ENCODE results near the gene TUFT1.
A peak's percentile ranks its signal among the peaks of the same experiment; 100 is the strongest.

TUFT1 gene

GRCh38 chr1:151611288-151611790 is 71.2 kb downstream of the TUFT1 start:
- Histone ChIP-seq H3K4me3 (ENCODE audit: insufficient read depth in 1 of 2, low read depth in 1 of 2, low read length in 2 of 2) (peak overlapping the region in 1 of 2 experiments; percentile 90), H3K9me3 (ENCODE audit: control insufficient read depth, low read length) (no peaks in the 10 kb centered on the region), H3K4me2 (ENCODE audit: low read length, poor library complexity, severe bottlenecking) (no peak overlapping the region), H3K14ac (ENCODE audit: low read length in 2 of 2) (no peak overlapping the region), H2BK15ac (ENCODE audit: low read depth, poor library complexity, severe bottlenecking) (peak overlapping the region; percentile 67), H4K91ac (ENCODE audit: low read length) (peak overlapping the region; percentile 37), H2BK120ac (ENCODE audit: low read depth, low read length) (no peak overlapping the region), H3K79me1 (replicated peaks; ENCODE audit: low read length, poor library complexity, severe bottlenecking) (peaks cover 11% of the 10 kb centered on the region), H4K8ac (ENCODE audit: low read length) (peak overlapping the region; percentile 69), H2AK5ac (ENCODE audit: low read length, severe bottlenecking) (no peak overlapping the region), H3K9ac (ENCODE audit: low read length) (peak overlapping the region; percentile 88), H2BK12ac (ENCODE audit: low read length in 2 of 2) (no peak overlapping the region), H3K18ac (ENCODE audit: low read depth in 1 of 2, low read length in 2 of 2) (peak overlapping the region; percentile 28 to 46), H3K27ac (ENCODE audit: low read length, poor library complexity, severe bottlenecking) (no peak overlapping the region), H2AFZ (ENCODE audit: low read depth, low read length) (peak overlapping the region; percentile 3), H3K23ac (ENCODE audit: low read length in 2 of 2) (no peak overlapping the region), H3K4ac (ENCODE audit: low read depth in 1 of 2, low read length in 2 of 2) (peak overlapping the region; percentile 51 to 74), H3K4me1 (ENCODE audit: control insufficient read depth, insufficient read depth, low read depth, low read length) (peaks cover 7% of the 10 kb centered on the region), H3K27me3 (ENCODE audit: control insufficient read depth in 1 of 2, insufficient read depth in 1 of 2, low read length in 2 of 2) (no peaks in the 10 kb centered on the region), H3K36me3 (ENCODE audit: control insufficient read depth in 1 of 2, insufficient read depth in 2 of 2, low read depth in 1 of 2, low read length in 2 of 2) (peaks cover 0 to 8% of the 10 kb centered on the region in 2 experiments), H2BK5ac (ENCODE audit: low read depth, low read length, poor library complexity, severe bottlenecking) (no peak overlapping the region)
- whole genome bisulfite sequencing: 42% methylated on average over 4 of the region's 6 CpGs
- DNase-seq: peak; percentile 86

DNA sequence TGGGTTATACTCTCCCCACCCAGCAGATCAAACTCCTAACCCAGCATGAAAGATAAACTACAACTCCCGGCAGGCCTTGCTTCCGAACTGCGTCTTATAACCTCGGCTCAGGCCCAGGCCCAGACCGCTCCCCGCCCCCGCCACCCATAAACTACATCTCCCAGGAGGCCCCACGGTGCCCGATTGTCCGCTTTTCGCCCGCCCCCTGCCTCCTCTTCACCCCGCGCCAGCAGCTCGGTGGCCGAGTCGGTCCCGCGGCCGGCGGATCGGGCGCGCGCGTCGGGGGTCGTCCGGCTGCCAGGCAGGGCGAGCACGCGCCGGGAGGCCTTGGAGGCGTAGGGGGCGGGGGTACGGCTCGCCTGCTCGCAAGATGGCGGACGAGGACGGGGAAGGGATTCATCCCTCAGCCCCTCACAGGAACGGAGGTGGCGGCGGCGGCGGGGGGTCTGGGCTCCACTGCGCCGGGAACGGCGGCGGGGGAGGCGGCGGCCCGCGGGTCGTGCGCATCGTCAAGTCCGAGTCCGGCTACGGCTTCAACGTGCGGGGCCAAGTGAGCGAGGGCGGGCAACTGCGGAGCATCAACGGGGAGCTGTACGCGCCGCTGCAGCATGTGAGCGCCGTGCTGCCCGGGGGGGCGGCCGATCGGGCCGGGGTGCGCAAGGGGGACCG is 71.9 kb downstream of the TUFT1 start, which contains the start of gene SNX27:
SNX27 (plus strand) TSS at position 219 of the 669 bp plus-strand sequence; CDS start at position 371, 152 bp downstream.
- H2BK5ac ChIP-seq (ENCODE audit: low read depth, low read length, poor library complexity, severe bottlenecking): peak within 1 kb of the TSS; percentile 95
- no peaks in the 10 kb centered on the region for H3K27me3 ChIP-seq (ENCODE audit: control insufficient read depth in 1 of 2, insufficient read depth in 1 of 2, low read length in 2 of 2)
- H3K4me3 ChIP-seq (ENCODE audit: insufficient read depth in 1 of 2, low read depth in 1 of 2, low read length in 2 of 2): peak within 1 kb of the TSS; percentile 90 to 100
- H3K4ac ChIP-seq (ENCODE audit: low read depth in 1 of 2, low read length in 2 of 2): peak within 1 kb of the TSS; percentile 87 to 99
- peak within 1 kb of the TSS; percentile 100 for H4K91ac ChIP-seq (ENCODE audit: low read length)
- peak within 1 kb of the TSS; percentile 93 for H3K4me2 ChIP-seq (ENCODE audit: low read length, poor library complexity, severe bottlenecking)
- no peak within 1 kb of the TSS for H2AK5ac ChIP-seq (ENCODE audit: low read length, severe bottlenecking)
- H3K27ac ChIP-seq (ENCODE audit: low read length, poor library complexity, severe bottlenecking): no peak within 1 kb of the TSS
- peak within 1 kb of the TSS; percentile 100 for H2BK15ac ChIP-seq (ENCODE audit: low read depth, poor library complexity, severe bottlenecking)
- H2BK120ac ChIP-seq (ENCODE audit: low read depth, low read length): peak within 1 kb of the TSS; percentile 92
- WGBS: 1% methylated on average over 63 of the region's 79 CpGs
- peak within 1 kb of the TSS; percentile 96 to 99 for H3K18ac ChIP-seq (ENCODE audit: low read depth in 1 of 2, low read length in 2 of 2)
- H3K14ac ChIP-seq (ENCODE audit: low read length in 2 of 2): peak within 1 kb of the TSS in 1 of 2 experiments; percentile 98
- peak within 1 kb of the TSS; percentile 98 for H4K8ac ChIP-seq (ENCODE audit: low read length)
- H3K79me1 ChIP-seq (replicated peaks; ENCODE audit: low read length, poor library complexity, severe bottlenecking): peaks cover 11% of the 10 kb centered on the region
- peak; percentile 95 for DNase-seq
- peaks cover 0 to 8% of the 10 kb centered on the region in 2 experiments for H3K36me3 ChIP-seq (ENCODE audit: control insufficient read depth in 1 of 2, insufficient read depth in 2 of 2, low read depth in 1 of 2, low read length in 2 of 2)
- H3K23ac ChIP-seq (ENCODE audit: low read length in 2 of 2): peak within 1 kb of the TSS; percentile 96 to 99
- peak within 1 kb of the TSS; percentile 39 to 90 for H2BK12ac ChIP-seq (ENCODE audit: low read length in 2 of 2)
- peak within 1 kb of the TSS; percentile 88 for H3K9ac ChIP-seq (ENCODE audit: low read length)
- peak within 1 kb of the TSS; percentile 99 for H2AFZ ChIP-seq (ENCODE audit: low read depth, low read length)
- peaks cover 7% of the 10 kb centered on the region for H3K4me1 ChIP-seq (ENCODE audit: control insufficient read depth, insufficient read depth, low read depth, low read length)
- H3K9me3 ChIP-seq (ENCODE audit: control insufficient read depth, low read length): no peaks in the 10 kb centered on the region

- Histone ChIP-seq H3K4me2 (ENCODE audit: low read length, poor library complexity, severe bottlenecking) (peak overlapping the region; percentile 93), H3K9me3 (ENCODE audit: control insufficient read depth, low read length) (no peaks in the 10 kb centered on the region), H4K8ac (ENCODE audit: low read length) (peak overlapping the region; percentile 98), H2BK15ac (ENCODE audit: low read depth, poor library complexity, severe bottlenecking) (peak overlapping the region; percentile 100), H3K27me3 (ENCODE audit: control insufficient read depth in 1 of 2, insufficient read depth in 1 of 2, low read length in 2 of 2) (no peaks in the 10 kb centered on the region), H2BK120ac (ENCODE audit: low read depth, low read length) (peak overlapping the region; percentile 92), H2AK5ac (ENCODE audit: low read length, severe bottlenecking) (no peak overlapping the region), H3K79me1 (replicated peaks; ENCODE audit: low read length, poor library complexity, severe bottlenecking) (peaks cover 12% of the 10 kb centered on the region), H3K9ac (ENCODE audit: low read length) (peak overlapping the region; percentile 88), H3K18ac (ENCODE audit: low read depth in 1 of 2, low read length in 2 of 2) (peak overlapping the region; percentile 96 to 99), H4K91ac (ENCODE audit: low read length) (peak overlapping the region; percentile 100), H3K36me3 (ENCODE audit: control insufficient read depth in 1 of 2, insufficient read depth in 2 of 2, low read depth in 1 of 2, low read length in 2 of 2) (peaks cover 0 to 8% of the 10 kb centered on the region in 2 experiments), H3K4me3 (ENCODE audit: insufficient read depth in 1 of 2, low read depth in 1 of 2, low read length in 2 of 2) (peak overlapping the region; percentile 90 to 100), H3K27ac (ENCODE audit: low read length, poor library complexity, severe bottlenecking) (no peak overlapping the region), H2BK5ac (ENCODE audit: low read depth, low read length, poor library complexity, severe bottlenecking) (no peak overlapping the region), H3K4ac (ENCODE audit: low read depth in 1 of 2, low read length in 2 of 2) (peak overlapping the region; percentile 87 to 99), H3K23ac (ENCODE audit: low read length in 2 of 2) (peak overlapping the region in 1 of 2 experiments; percentile 99), H3K4me1 (ENCODE audit: control insufficient read depth, insufficient read depth, low read depth, low read length) (peaks cover 7% of the 10 kb centered on the region), H3K14ac (ENCODE audit: low read length in 2 of 2) (peak overlapping the region in 1 of 2 experiments; percentile 98), H2BK12ac (ENCODE audit: low read length in 2 of 2) (peak overlapping the region in 1 of 2 experiments; percentile 90), H2AFZ (ENCODE audit: low read depth, low read length) (peak overlapping the region; percentile 99)
- under 1% methylated on average over 43 of the region's 44 CpGs for WGBS
- DNase-seq: peak; percentile 54
These were observed 72.6 kb downstream of the TUFT1 start for GRCh38 chr1:151612501-151613281.

Measured in mesenchymal stem cell (in vitro differentiated cells and primary cell).